Lower lobe of right lung (tissue), 2 donors: ENCODE data around the gene PSMD11. TPM values are rescaled to one million over a fixed set of nuclear protein-coding genes. Genes with fewer than 3 reads are reported as not detected.

Experiments used
- ATAC-seq, 2 donors: fragments of 200-7000 bp; cut with Tn5 transposase; one replicate each; pipeline ENCODE4 v1.9.1; 2020 to 2022; ENCODE audit warnings: mild to moderate bottlenecking in 2 of 2, moderate library complexity in 2 of 2
- DNase-seq: peaks from one replicate; pipeline ENCODE4 v3.0.0-alpha.2; 2020
- H3K27ac ChIP-seq: fragments of 200-600 bp; one replicate; pipeline ENCODE4 v1.8.0; 2022
- H3K27me3 ChIP-seq: fragments of 200-600 bp; one replicate; pipeline ENCODE4 v1.8.0; 2022; ENCODE audit warnings: low read depth
- H3K36me3 ChIP-seq: fragments of 200-600 bp; one replicate; pipeline ENCODE4 v1.8.0; 2022; ENCODE audit warnings: mild to moderate bottlenecking
- H3K4me1 ChIP-seq: fragments of 200-600 bp; one replicate; pipeline ENCODE4 v1.8.0; 2022
- H3K4me3 ChIP-seq: fragments of 200-600 bp; one replicate; pipeline ENCODE4 v1.8.0; 2022; ENCODE audit warnings: mild to moderate bottlenecking
- H3K9me3 ChIP-seq: fragments of 200-600 bp; one replicate; pipeline ENCODE4 v1.8.0; 2022
- CTCF ChIP-seq: fragments of 200-600 bp; IDR thresholded peaks from one replicate; pipeline ENCODE4 v1.8.0; 2022; ENCODE audit warnings: antibody characterized with exemption, mild to moderate bottlenecking
- intact Hi-C: fragments of 100-400 bp; cut with DNase I; formaldehyde crosslinking; loops from one replicate; pipeline ENCODE4 v1.11.0; 2022
- total RNA-seq: library from RNA; stranded (reverse); fragmentation: NEBNext Ultra II Directional; extraction: Animal tissue kit (Norgen Biotek cat#: 25700); gene quantifications from one replicate; pipeline ENCODE4 v1.2.1, GENCODE V29; 2021
- donor health status: DM: no; HTN: yes; CAD: no; lungs with severe emphysema.

The PSMD11 gene
- total RNA-seq, 1 donor from 2014 or later = 57.2 TPM

GRCh38 chr17:32491371-32492263 lies 47.3 kb downstream of the PSMD11 start:
- no peak for TF ChIP-seq CTCF
- intact Hi-C loops = no loop called here
- H3K27ac ChIP-seq = no peak overlapping the region
- H3K4me3 ChIP-seq = no peak overlapping the region
- H3K4me1 ChIP-seq = peaks cover 45% of the 10 kb centered on the region
- DNase-seq (no peak), ATAC-seq (no peak)
- no peaks in the 10 kb centered on the region for H3K27me3 ChIP-seq
- no peaks in the 10 kb centered on the region for H3K9me3 ChIP-seq
- H3K36me3 ChIP-seq = no peaks in the 10 kb centered on the region

GRCh38 chr17:32492264-32492589 lies 47.9 kb downstream of the PSMD11 start:
- DNase-seq (no peak), ATAC-seq (no peak)
- peaks cover 45% of the 10 kb centered on the region for H3K4me1 ChIP-seq
- no peaks in the 10 kb centered on the region for H3K36me3 ChIP-seq
- intact Hi-C loops = no loop called here
- H3K27me3 ChIP-seq = no peaks in the 10 kb centered on the region
- no peak overlapping the region for H3K4me3 ChIP-seq
- TF ChIP-seq CTCF = no peak
- H3K27ac ChIP-seq = no peak overlapping the region
- H3K9me3 ChIP-seq = no peaks in the 10 kb centered on the region

GRCh38 chr17:32492648-32493289 lies 48.5 kb downstream of the PSMD11 start:
- TF ChIP-seq CTCF = no peak
- no peaks in the 10 kb centered on the region for H3K9me3 ChIP-seq
- H3K36me3 ChIP-seq = no peaks in the 10 kb centered on the region
- no peak for DNase-seq
- H3K4me3 ChIP-seq = no peak overlapping the region
- intact Hi-C loops = no loop called here
- no peak for ATAC-seq
- H3K4me1 ChIP-seq = peaks cover 39% of the 10 kb centered on the region
- no peak overlapping the region for H3K27ac ChIP-seq
- H3K27me3 ChIP-seq = no peaks in the 10 kb centered on the region

- H3K9me3 ChIP-seq = no peaks in the 10 kb centered on the region
- no peak for ATAC-seq
- no peak overlapping the region for H3K4me3 ChIP-seq
- H3K4me1 ChIP-seq = peaks cover 37% of the 10 kb centered on the region
- no peak overlapping the region for H3K27ac ChIP-seq
- no peak for DNase-seq
- no peaks in the 10 kb centered on the region for H3K36me3 ChIP-seq
- intact Hi-C loops = no loop called here
- no peak for TF ChIP-seq CTCF
- no peaks in the 10 kb centered on the region for H3K27me3 ChIP-seq
These were observed 49.3 kb downstream of the PSMD11 start for GRCh38 chr17:32493571-32493970.

GRCh38 chr17:32493976-32494513 lies 49.7 kb downstream of the PSMD11 start:
- no peak for DNase-seq
- Histone ChIP-seq H3K9me3 (no peaks in the 10 kb centered on the region), H3K4me3 (no peak overlapping the region), H3K27me3 (no peaks in the 10 kb centered on the region), H3K4me1 (peaks cover 37% of the 10 kb centered on the region), H3K27ac (no peak overlapping the region), H3K36me3 (no peaks in the 10 kb centered on the region)
- intact Hi-C loops = no loop called here
- ATAC-seq = no peak
- TF ChIP-seq CTCF = no peak
